ENCODE measurements around the gene HPS4. TPM values are rescaled to one million over a fixed set of nuclear protein-coding genes. Genes with fewer than 3 reads are reported as not detected.

The HPS4 gene
- total and polyA plus RNA-seq, 2 of the 8 experiments (the other 6 are each of a cell fraction or from before 2014, with no cell fraction given) = 28.0 to 35.2 TPM

- H3K23ac ChIP-seq (ENCODE audit: insufficient read length) = no peak overlapping the region
- peaks cover 0 to 11% of the 10 kb centered on the region in 2 experiments for H4K20me1 ChIP-seq (replicated peaks in 1 of 2; ENCODE audit: control insufficient read depth in 1 of 2, insufficient read depth in 2 of 2, low read length in 2 of 2)
- H3K9ac ChIP-seq (replicated peaks in 1 of 4; ENCODE audit: extremely low read depth in 1 of 4, low read depth in 3 of 4, low read length in 3 of 4) = no peak overlapping the region
- H2BK12ac ChIP-seq (ENCODE audit: low read depth, low read length) = no peak overlapping the region
- H3K4me3 ChIP-seq (ENCODE audit: extremely low read depth in 1 of 4, insufficient read depth in 2 of 4, low read depth in 3 of 4, low read length in 4 of 4) = no peak overlapping the region
- no peaks in the 10 kb centered on the region for H3K9me3 ChIP-seq (ENCODE audit: insufficient read depth in 2 of 2, low read depth in 1 of 2, low read length in 1 of 2)
- DNase-seq (ENCODE audit: low read depth in 1 of 2, low spot score in 2 of 2) (no peak), FAIRE-seq (no peak)
- no peak overlapping the region for H3K56ac ChIP-seq (replicated peaks; ENCODE audit: insufficient read length, low read depth, low read length)
- H3K36me3 ChIP-seq (ENCODE audit: control insufficient read depth in 2 of 4, insufficient read depth in 4 of 4, low read length in 3 of 4) = peaks cover 0 to 7% (median 4%) of the 10 kb centered on the region in 4 experiments; a peak in 4 of 8 replicates
- no peak overlapping the region for H4K91ac ChIP-seq (replicated peaks; ENCODE audit: insufficient read length, low read length)
- H4K8ac ChIP-seq (ENCODE audit: extremely low read depth, insufficient read depth, low read length) = no peak overlapping the region
- no peak overlapping the region for H2AK5ac ChIP-seq (ENCODE audit: low read depth, low read length)
- H2BK5ac ChIP-seq (ENCODE audit: low read depth, low read length) = no peak overlapping the region
- no peak overlapping the region for H2AFZ ChIP-seq (ENCODE audit: low read length)
- no peak overlapping the region for H3K14ac ChIP-seq (ENCODE audit: insufficient read length)
- peaks cover 7% of the 10 kb centered on the region; the same call in 1 of the 2 replicates for H3K23me2 ChIP-seq (ENCODE audit: low read depth, low read length)
- no peak for TF ChIP-seq SP2 (IDR thresholded peaks at IDR 0.05; ENCODE audit: low read length)
- no peak for TF ChIP-seq HDAC6 (IDR thresholded peaks at IDR 0.05; ENCODE audit: low read depth, low read length)
- TF ChIP-seq EZH2 (IDR thresholded peaks at IDR 0.05; ENCODE audit: low read depth, low read length, severe bottlenecking) = no peak
- no peak for TF ChIP-seq MAX (IDR thresholded peaks at IDR 0.05)
- TF ChIP-seq, protein P1, sequence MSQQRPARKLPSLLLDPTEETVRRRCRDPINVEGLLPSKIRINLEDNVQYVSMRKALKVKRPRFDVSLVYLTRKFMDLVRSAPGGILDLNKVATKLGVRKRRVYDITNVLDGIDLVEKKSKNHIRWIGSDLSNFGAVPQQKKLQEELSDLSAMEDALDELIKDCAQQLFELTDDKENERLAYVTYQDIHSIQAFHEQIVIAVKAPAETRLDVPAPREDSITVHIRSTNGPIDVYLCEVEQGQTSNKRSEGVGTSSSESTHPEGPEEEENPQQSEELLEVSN (IDR thresholded peaks at IDR 0.05) = no peak
- no peak overlapping the region for H3K27ac ChIP-seq (ENCODE audit: low read depth, low read length)
- CTCF ChIA-PET (ENCODE audit: partially characterized antibody) = interaction anchor here (1.8 kb wide), 1 partner anchor 13 kb away, joined by 7 read pairs; no protein-coding TSS in a partner anchor
- H2BK15ac ChIP-seq (ENCODE audit: low read length) = no peak overlapping the region
- no peak overlapping the region for H3K4me2 ChIP-seq (ENCODE audit: insufficient read depth in 1 of 2, low read depth in 2 of 2, low read length in 2 of 2)
- 89% methylated on average over 25 of the region's 25 CpGs; no CpG with 5 or more reads in 1 of the 2 experiments for WGBS, 2 experiments (ENCODE audit: extremely low coverage in 1 of 2, insufficient coverage in 1 of 2, insufficient read length in 1 of 2, insufficient replicate concordance in 2 of 2, low coverage in 1 of 2, low lambda C conversion rate in 2 of 2, missing lambda C conversion rate in 1 of 2)
- no peak overlapping the region for H2BK20ac ChIP-seq (ENCODE audit: low read length)
- no peak overlapping the region for H4K5ac ChIP-seq (ENCODE audit: insufficient read length, low read depth, low read length)
- no peak overlapping the region for H3K4ac ChIP-seq (replicated peaks; ENCODE audit: insufficient read length, low read depth, low read length)
- no peak overlapping the region for H2BK120ac ChIP-seq (replicated peaks; ENCODE audit: low read depth, low read length)
- H3K4me1 ChIP-seq (replicated peaks in 1 of 4; ENCODE audit: control insufficient read depth in 3 of 4, insufficient read depth in 4 of 4, low read length in 3 of 4) = peaks cover 0 to 5% (median 2%) of the 10 kb centered on the region in 4 experiments; a peak in 4 of 7 replicates
- H3K79me1 ChIP-seq (ENCODE audit: low read depth, low read length) = peaks cover 8% of the 10 kb centered on the region
- H3K18ac ChIP-seq (ENCODE audit: extremely low read depth, low read length) = no peak overlapping the region
- POLR2A ChIA-PET (ENCODE audit: partially characterized antibody) = interaction anchor here (1.1 kb wide), 1 partner anchor 26 kb away, joined by 3 read pairs; no protein-coding TSS in a partner anchor
- H3K79me2 ChIP-seq (ENCODE audit: control insufficient read depth in 1 of 2, insufficient read depth in 2 of 2, low read length in 2 of 2) = no peaks in the 10 kb centered on the region; a peak in 1 of 4 replicates
- H3K27me3 ChIP-seq (replicated peaks in 1 of 4; ENCODE audit: control insufficient read depth in 3 of 4, extremely low read depth in 1 of 4, insufficient read depth in 3 of 4, low read length in 3 of 4) = peaks cover 0 to 4% (median 0%) of the 10 kb centered on the region in 4 experiments; a peak in 2 of 7 replicates
Measured at GRCh38 chr22:26433805-26434204, 49.8 kb downstream of the HPS4 start.

All from H1 (cell line).